Activated CD8-positive, alpha-beta T cell treated with anti-CD3 and anti-CD28 coated beads for 36 hours (primary cell): ENCODE measurements around the gene SNRPD2. TPM values are rescaled to one million over a fixed set of nuclear protein-coding genes. Genes with fewer than 3 reads are reported as not detected.

Experiments used
- ATAC-seq: fragments of 200-7000 bp; cut with Tn5 transposase; one replicate; pipeline ENCODE4 v1.10.0; 2021; ENCODE audit warnings: mild to moderate bottlenecking, moderate library complexity
- CTCF ChIA-PET: fragments of 350-600 bp; sonication (Branson Sonifier 250); formaldehyde crosslinking; loops from one replicate; lab custom pipeline; 2021; ENCODE audit warnings: antibody characterized with exemption; lab: Charles Lee
- POLR2A ChIA-PET: fragments of 350-600 bp; sonication (Branson Sonifier 250); formaldehyde crosslinking; loops from one replicate; lab custom pipeline; 2021; ENCODE audit warnings: antibody characterized with exemption; lab: Charles Lee
- DNase-seq: peaks from one replicate; pipeline ENCODE4 v3.0.0-alpha.2; 2020
- H3K27ac Mint-ChIP-seq: one replicate; pipeline ENCODE4 v1.8.0; 2021; ENCODE audit warnings: mild to moderate bottlenecking, mixed read lengths
- H3K27me3 Mint-ChIP-seq: one replicate; pipeline ENCODE4 v1.8.0; 2021; ENCODE audit warnings: mixed read lengths
- H3K36me3 Mint-ChIP-seq: one replicate; pipeline ENCODE4 v1.8.0; 2021; ENCODE audit warnings: low read depth, mixed read lengths
- H3K4me1 Mint-ChIP-seq: one replicate; pipeline ENCODE4 v1.8.0; 2021; ENCODE audit warnings: low read depth, mixed read lengths
- H3K4me3 Mint-ChIP-seq: one replicate; pipeline ENCODE4 v1.8.0; 2021; ENCODE audit warnings: mild to moderate bottlenecking, moderate library complexity, mixed read lengths
- H3K9me3 Mint-ChIP-seq: one replicate; pipeline ENCODE4 v1.8.0; 2021; ENCODE audit warnings: mixed read lengths
- CTCF ChIP-seq: fragments of 200-600 bp; IDR thresholded peaks from one replicate; pipeline ENCODE4 v1.8.0; 2022; ENCODE audit warnings: antibody characterized with exemption, mild to moderate bottlenecking
- intact Hi-C: fragments of 100-400 bp; cut with micrococcal nuclease; formaldehyde crosslinking; loops from one replicate; pipeline ENCODE4 v1.10.0; 2022
- total RNA-seq, 2 experiments: library from RNA; stranded (reverse); gene quantifications; one replicate each; pipeline ENCODE4 v1.2.3, GENCODE V29; 2021

The SNRPD2 gene
- total RNA-seq, 2 experiments from 2014 or later, result 918 to 967 TPM

- Mint-ChIP-seq H3K27me3 (no peaks in the 10 kb centered on the region), H3K9me3 (no peaks in the 10 kb centered on the region), H3K36me3 (peaks cover 23% of the 10 kb centered on the region), H3K4me3 (peak overlapping the region; percentile 95), H3K4me1 (peaks cover 33% of the 10 kb centered on the region), H3K27ac (peak overlapping the region; percentile 93)
- no peak for ATAC-seq
- intact Hi-C loops, result no loop called here
- no peak for TF ChIP-seq CTCF
- ChIA-PET CTCF (interaction anchor here (0.8 to 4.8 kb wide), 9 partner anchors 9 to 122 kb away, joined by 3 to 62 read pairs (median 5); partner anchors contain the start of genes FBXO46, QPCTL, SIX5 and SNRPD2), POLR2A (interaction anchor here (0.6 to 5.1 kb wide), 12 partner anchors 10 to 75 kb away, joined by 3 to 40 read pairs (median 4); partner anchors contain the start of genes FBXO46, QPCTL and SNRPD2)
- DNase-seq, result peak; percentile 19
Measured at GRCh38 chr19:45716359-45717130, 24.8 kb upstream of the SNRPD2 start.

DNA sequence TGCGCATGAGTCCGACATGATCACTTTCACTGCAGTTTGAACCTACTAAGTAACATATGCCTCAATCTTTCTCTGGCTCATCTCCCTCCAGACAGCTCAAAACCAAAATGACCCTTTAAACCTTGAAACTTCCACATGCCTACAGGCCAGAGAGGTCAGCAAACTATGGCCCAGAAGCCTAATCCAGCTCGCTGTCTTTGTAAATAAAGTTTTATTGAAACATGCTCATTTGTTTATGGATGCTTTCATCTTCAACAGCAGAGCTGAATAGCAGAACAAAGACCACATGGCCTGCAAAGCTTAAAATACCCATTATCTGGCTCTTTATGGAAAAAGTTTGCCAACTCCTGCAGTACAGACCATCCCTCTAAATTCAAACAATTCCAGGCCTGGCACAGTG lies 23.4 kb upstream of the SNRPD2 start:
- intact Hi-C loops, result no loop called here
- Mint-ChIP-seq H3K36me3 (peaks cover 24% of the 10 kb centered on the region), H3K27me3 (no peaks in the 10 kb centered on the region), H3K27ac (peak overlapping the region; percentile 1), H3K9me3 (no peaks in the 10 kb centered on the region), H3K4me3 (no peak overlapping the region), H3K4me1 (peaks cover 39% of the 10 kb centered on the region)
- ChIA-PET CTCF (interaction anchor here (0.8 to 4.8 kb wide), 6 partner anchors 8 to 102 kb away, joined by 3 to 62 read pairs (median 4); partner anchors contain the start of genes FBXO46, QPCTL and SNRPD2), POLR2A (interaction anchor here (2.0 to 5.1 kb wide), 3 partner anchors 15 to 22 kb away, joined by 6 to 40 read pairs (median 9); partner anchors contain the start of genes QPCTL and SNRPD2)
- DNase-seq (no peak), ATAC-seq (no peak)
- TF ChIP-seq CTCF, result no peak

DNA sequence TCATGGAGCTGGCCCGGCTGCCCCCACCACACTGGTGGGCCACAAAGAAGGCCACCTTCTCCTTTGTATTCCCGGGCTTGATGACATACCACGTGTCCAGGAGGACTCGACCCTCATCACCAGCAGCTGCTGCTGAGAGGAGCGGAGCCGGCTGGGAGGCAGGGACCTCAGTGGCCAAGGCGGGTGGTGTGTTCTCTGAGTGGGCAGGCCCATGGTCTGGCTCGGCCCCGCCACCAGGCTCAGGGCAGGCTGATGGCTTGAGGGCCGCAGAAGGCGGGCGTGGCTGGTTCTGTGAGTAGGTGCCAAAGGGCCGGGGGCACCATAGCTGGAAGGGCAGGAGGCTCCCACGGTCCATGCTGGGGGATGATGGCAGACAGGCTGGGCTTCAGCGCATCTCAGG lies 21.4 kb upstream of the SNRPD2 start:
- Mint-ChIP-seq H3K4me3 (no peak overlapping the region), H3K4me1 (peaks cover 33% of the 10 kb centered on the region), H3K36me3 (peaks cover 16% of the 10 kb centered on the region), H3K9me3 (no peaks in the 10 kb centered on the region), H3K27me3 (no peaks in the 10 kb centered on the region), H3K27ac (no peak overlapping the region)
- CTCF ChIA-PET, result no interaction called here
- ATAC-seq (no peak), DNase-seq (no peak)
- POLR2A ChIA-PET, result interaction anchor here (1.1 to 1.6 kb wide), 3 partner anchors 9 to 19 kb away, joined by 3 to 4 read pairs (median 4); no protein-coding TSS in a partner anchor
- intact Hi-C loops, result no loop called here
- TF ChIP-seq CTCF, result no peak

GRCh38 chr19:45712699-45713067 lies 20.9 kb upstream of the SNRPD2 start:
- Mint-ChIP-seq H3K9me3 (no peaks in the 10 kb centered on the region), H3K4me1 (peaks cover 31% of the 10 kb centered on the region), H3K27me3 (no peaks in the 10 kb centered on the region), H3K4me3 (no peak overlapping the region), H3K36me3 (peaks cover 16% of the 10 kb centered on the region), H3K27ac (no peak overlapping the region)
- CTCF ChIA-PET, result no interaction called here
- no peak for ATAC-seq
- intact Hi-C loops, result no loop called here
- POLR2A ChIA-PET, result interaction anchor here (0.8 to 1.6 kb wide), 5 partner anchors 8 to 20 kb away, joined by 3 to 4 read pairs (median 3); partner anchors contain the start of gene QPCTL
- no peak for DNase-seq
- TF ChIP-seq CTCF, result no peak
